PFSK-1 (cell line): ENCODE measurements around the gene NCEH1.

ENCODE experiments used
- FOXP2 ChIP-seq: optimal IDR thresholded peaks from 2 replicates; pipeline ENCODE3; 2011; ENCODE audit warnings: borderline replicate concordance, control low read depth, inconsistent platforms; ENCODE audit not compliant: insufficient read depth; ENCODE audit errors: extremely low read length, extremely low read depth
- POLR2AphosphoS5 ChIP-seq: IDR thresholded peaks from 2 replicates; pipeline ENCODE4 v1.6.1; 2012; ENCODE audit warnings: low read depth, mild to moderate bottlenecking, control low read depth, low read length, moderate library complexity
- REST ChIP-seq, 2 experiments: IDR thresholded peaks; 2 replicates each; pipeline versions ENCODE4 v1.6.1 to v1.8.0; 2011 to 2012; ENCODE audit warnings: low read depth in 2 of 2, low read length in 2 of 2, control low read depth in 1 of 2, inconsistent platforms in 1 of 2, mild to moderate bottlenecking in 1 of 2, moderate library complexity in 1 of 2; ENCODE audit not compliant: insufficient read depth in 1 of 2
- SIN3A ChIP-seq: IDR thresholded peaks from 2 replicates; pipeline ENCODE4 v1.6.1; 2012; ENCODE audit warnings: mild to moderate bottlenecking, low read length, moderate library complexity, borderline replicate concordance; ENCODE audit not compliant: insufficient read depth
- TAF1 ChIP-seq: IDR thresholded peaks from 2 replicates; pipeline ENCODE4 v1.6.1; 2012; ENCODE audit warnings: low read length, control low read depth, borderline replicate concordance; ENCODE audit not compliant: insufficient read depth

The NCEH1 gene

GRCh38 chr3:172666181-172666872 lies 44.5 kb downstream of the NCEH1 start:
- TF ChIP-seq TAF1 (no peak), REST (IDR thresholded peaks at IDR 0.05; ENCODE audit: insufficient read depth in 1 of 2, low read depth in 2 of 2, low read length in 2 of 2) (no peak), FOXP2 (no peak), POLR2AphosphoS5 (no peak), SIN3A (no peak)

- no peak for TF ChIP-seq TAF1
- no peak for TF ChIP-seq REST (IDR thresholded peaks at IDR 0.05; ENCODE audit: insufficient read depth in 1 of 2, low read depth in 2 of 2, low read length in 2 of 2)
- TF ChIP-seq FOXP2 = no peak
- no peak for TF ChIP-seq SIN3A
- no peak for TF ChIP-seq POLR2AphosphoS5
These were observed 51.4 kb downstream of the NCEH1 start for GRCh38 chr3:172659246-172660002.

- no peak for TF ChIP-seq TAF1
- TF ChIP-seq POLR2AphosphoS5 = no peak
- no peak for TF ChIP-seq FOXP2
- no peak for TF ChIP-seq REST (IDR thresholded peaks at IDR 0.05; ENCODE audit: insufficient read depth in 1 of 2, low read depth in 2 of 2, low read length in 2 of 2)
- TF ChIP-seq SIN3A = no peak
These were observed 52.3 kb downstream of the NCEH1 start for GRCh38 chr3:172658344-172659245.

GRCh38 chr3:172656602-172657001 lies 54.3 kb downstream of the NCEH1 start:
- TF ChIP-seq FOXP2 = no peak
- no peak for TF ChIP-seq TAF1
- TF ChIP-seq REST (IDR thresholded peaks at IDR 0.05; ENCODE audit: insufficient read depth in 1 of 2, low read depth in 2 of 2, low read length in 2 of 2) = no peak
- no peak for TF ChIP-seq POLR2AphosphoS5
- TF ChIP-seq SIN3A = no peak
